ENCODE data around the gene EDC4. TPM values are rescaled to one million over a fixed set of nuclear protein-coding genes. Genes with fewer than 3 reads are reported as not detected.

The EDC4 gene
- total and polyA plus RNA-seq, 2 donors from 2014 or later, result 44.7 to 56.5 TPM

DNA sequence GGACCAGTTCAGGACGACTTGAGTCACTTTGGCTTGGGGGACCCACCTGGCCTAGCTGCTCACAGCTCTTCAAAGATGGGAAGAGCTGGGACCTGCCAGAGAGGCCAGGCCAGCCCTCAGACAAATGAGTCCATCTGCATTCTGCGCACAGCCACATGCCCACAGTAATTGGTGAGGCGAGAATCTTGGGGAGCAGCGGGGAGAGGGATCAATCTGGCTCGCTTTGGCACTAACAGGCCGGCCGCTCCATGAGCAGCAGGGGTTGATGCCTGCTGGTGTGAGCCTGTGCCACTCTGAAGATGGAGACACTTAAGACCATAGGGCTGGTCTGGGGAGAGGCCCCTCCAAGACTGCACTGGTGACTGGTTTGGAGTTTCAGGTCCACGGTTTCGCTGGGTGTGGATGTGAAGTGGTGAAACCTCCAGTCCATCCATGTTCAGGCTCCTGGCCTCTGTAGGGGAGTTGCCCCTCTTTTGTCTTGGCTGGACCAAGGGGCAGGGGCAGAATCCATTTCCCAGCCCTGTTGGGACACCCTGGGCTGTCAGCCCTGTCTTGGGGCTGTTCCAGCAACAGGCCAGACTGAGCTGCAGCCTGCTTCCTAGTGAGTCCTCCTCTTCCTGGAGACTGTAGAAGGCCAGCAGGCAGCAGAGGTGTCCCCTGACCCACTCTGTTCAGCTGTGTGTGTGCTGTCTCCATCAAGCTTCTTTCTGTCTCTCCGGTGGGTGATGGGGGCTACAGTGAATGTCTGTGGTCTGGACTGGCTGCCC, 51.5 kb downstream of the EDC4 start:
- Histone ChIP-seq H3K27ac (ENCODE audit: low read depth in 2 of 2, low read length in 2 of 2) (no peak overlapping the region), H3K4me3 (ENCODE audit: low read length in 3 of 3) (no peak overlapping the region), H3K9ac (ENCODE audit: low read length in 3 of 3) (no peak overlapping the region), H3K4me1 (ENCODE audit: control insufficient read depth in 2 of 3, insufficient read depth in 2 of 3, low read depth in 1 of 3, low read length in 3 of 3) (peaks cover 0 to 6% (median 0%) of the 10 kb centered on the region in 3 donors), H3K36me3 (ENCODE audit: control insufficient read depth in 2 of 3, insufficient read depth in 3 of 3, low read length in 3 of 3) (peaks cover 0 to 5% (median 4%) of the 10 kb centered on the region in 3 donors), H3K9me3 (ENCODE audit: control insufficient read depth in 2 of 3, insufficient read depth in 1 of 3, low read length in 3 of 3) (no peaks in the 10 kb centered on the region), H3K27me3 (ENCODE audit: control insufficient read depth, insufficient read depth, low read length) (no peaks in the 10 kb centered on the region)
- TF ChIP-seq, protein P1, sequence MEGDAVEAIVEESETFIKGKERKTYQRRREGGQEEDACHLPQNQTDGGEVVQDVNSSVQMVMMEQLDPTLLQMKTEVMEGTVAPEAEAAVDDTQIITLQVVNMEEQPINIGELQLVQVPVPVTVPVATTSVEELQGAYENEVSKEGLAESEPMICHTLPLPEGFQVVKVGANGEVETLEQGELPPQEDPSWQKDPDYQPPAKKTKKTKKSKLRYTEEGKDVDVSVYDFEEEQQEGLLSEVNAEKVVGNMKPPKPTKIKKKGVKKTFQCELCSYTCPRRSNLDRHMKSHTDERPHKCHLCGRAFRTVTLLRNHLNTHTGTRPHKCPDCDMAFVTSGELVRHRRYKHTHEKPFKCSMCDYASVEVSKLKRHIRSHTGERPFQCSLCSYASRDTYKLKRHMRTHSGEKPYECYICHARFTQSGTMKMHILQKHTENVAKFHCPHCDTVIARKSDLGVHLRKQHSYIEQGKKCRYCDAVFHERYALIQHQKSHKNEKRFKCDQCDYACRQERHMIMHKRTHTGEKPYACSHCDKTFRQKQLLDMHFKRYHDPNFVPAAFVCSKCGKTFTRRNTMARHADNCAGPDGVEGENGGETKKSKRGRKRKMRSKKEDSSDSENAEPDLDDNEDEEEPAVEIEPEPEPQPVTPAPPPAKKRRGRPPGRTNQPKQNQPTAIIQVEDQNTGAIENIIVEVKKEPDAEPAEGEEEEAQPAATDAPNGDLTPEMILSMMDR (IDR thresholded peaks at IDR 0.05; ENCODE audit: borderline replicate concordance, extremely low read depth, insufficient read depth), result no peak
- no peak for DNase-seq
- intact Hi-C loops (cut with DNase I), result loop anchor here (10.0 kb wide), 2 partner anchors 110 to 250 kb away; no protein-coding TSS in a partner anchor
- FAIRE-seq, result no peak

GRCh38 chr16:67926181-67926750, 53.4 kb downstream of the EDC4 start:
- H3K27ac ChIP-seq (ENCODE audit: low read depth in 2 of 2, low read length in 2 of 2), result no peak overlapping the region
- DNase-seq (no peak), FAIRE-seq (no peak)
- H3K4me1 ChIP-seq (ENCODE audit: control insufficient read depth in 2 of 3, insufficient read depth in 2 of 3, low read depth in 1 of 3, low read length in 3 of 3), result peaks cover 0 to 6% (median 0%) of the 10 kb centered on the region in 3 donors
- TF ChIP-seq, protein P1 (IDR thresholded peaks at IDR 0.05; ENCODE audit: borderline replicate concordance, extremely low read depth, insufficient read depth), result no peak
- no peak overlapping the region for H3K9ac ChIP-seq (ENCODE audit: low read length in 3 of 3)
- H3K27me3 ChIP-seq (ENCODE audit: control insufficient read depth, insufficient read depth, low read length), result no peaks in the 10 kb centered on the region
- H3K9me3 ChIP-seq (ENCODE audit: control insufficient read depth in 2 of 3, insufficient read depth in 1 of 3, low read length in 3 of 3), result no peaks in the 10 kb centered on the region
- no peak overlapping the region for H3K4me3 ChIP-seq (ENCODE audit: low read length in 3 of 3)
- intact Hi-C loops (cut with DNase I), result loop anchor here (10.0 kb wide), 2 partner anchors 111 to 251 kb away; no protein-coding TSS in a partner anchor
- H3K36me3 ChIP-seq (ENCODE audit: control insufficient read depth in 2 of 3, insufficient read depth in 3 of 3, low read length in 3 of 3), result peaks cover 0 to 11% (median 2%) of the 10 kb centered on the region in 3 donors

DNA sequence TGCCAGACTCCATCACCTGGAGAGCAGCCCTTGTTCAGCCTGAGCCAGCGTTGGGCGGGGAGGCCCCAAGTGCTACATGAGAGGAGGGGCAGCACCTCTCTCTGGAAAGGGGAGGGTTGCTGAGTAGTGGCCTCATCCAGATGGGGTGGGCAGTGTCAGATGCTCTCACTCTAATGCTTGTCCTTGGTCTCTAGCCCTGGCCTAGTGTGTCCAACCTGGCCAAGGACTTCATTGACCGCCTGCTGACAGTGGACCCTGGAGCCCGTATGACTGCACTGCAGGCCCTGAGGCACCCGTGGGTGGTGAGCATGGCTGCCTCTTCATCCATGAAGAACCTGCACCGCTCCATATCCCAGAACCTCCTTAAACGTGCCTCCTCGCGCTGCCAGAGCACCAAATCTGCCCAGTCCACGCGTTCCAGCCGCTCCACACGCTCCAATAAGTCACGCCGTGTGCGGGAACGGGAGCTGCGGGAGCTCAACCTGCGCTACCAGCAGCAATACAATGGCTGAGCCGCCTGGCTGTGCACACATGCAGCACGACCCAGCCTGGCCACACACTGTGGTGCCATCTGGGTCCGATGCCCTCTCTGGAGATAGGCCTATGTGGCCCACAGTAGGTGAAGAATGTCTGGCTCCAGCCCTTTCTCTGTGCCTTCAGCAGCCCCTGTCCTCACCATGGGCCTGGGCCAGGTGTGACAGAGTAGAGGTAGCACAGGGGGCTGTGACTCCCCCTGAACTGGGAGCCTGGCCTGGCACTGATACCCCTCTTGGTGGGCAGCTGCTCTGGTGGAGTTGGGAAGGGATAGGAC, 54.5 kb downstream of the EDC4 start:
- H3K27ac ChIP-seq (ENCODE audit: low read depth in 2 of 2, low read length in 2 of 2), result no peak overlapping the region
- intact Hi-C loops (cut with DNase I), result loop anchor here (10.0 kb wide), 2 partner anchors 113 to 253 kb away; no protein-coding TSS in a partner anchor

More for the DNA sequence above, 54.5 kb downstream of the EDC4 start:
- FAIRE-seq, result no peak
- Histone ChIP-seq H3K4me3 (ENCODE audit: low read length in 3 of 3) (no peak overlapping the region), H3K4me1 (ENCODE audit: control insufficient read depth in 2 of 3, insufficient read depth in 2 of 3, low read depth in 1 of 3, low read length in 3 of 3) (peaks cover 0 to 6% (median 0%) of the 10 kb centered on the region in 3 donors), H3K9me3 (ENCODE audit: control insufficient read depth in 2 of 3, insufficient read depth in 1 of 3, low read length in 3 of 3) (no peaks in the 10 kb centered on the region), H3K9ac (ENCODE audit: low read length in 3 of 3) (no peak overlapping the region), H3K36me3 (ENCODE audit: control insufficient read depth in 2 of 3, insufficient read depth in 3 of 3, low read length in 3 of 3) (peaks cover 0 to 11% (median 2%) of the 10 kb centered on the region in 3 donors), H3K27me3 (ENCODE audit: control insufficient read depth, insufficient read depth, low read length) (no peaks in the 10 kb centered on the region)
- no peak for DNase-seq
- TF ChIP-seq, protein P1 (IDR thresholded peaks at IDR 0.05; ENCODE audit: borderline replicate concordance, extremely low read depth, insufficient read depth), result no peak

All from kidney (tissue), 14 donors.